ENCODE data around the gene TGFBR3. TPM values are rescaled to one million over a fixed set of nuclear protein-coding genes. Genes with fewer than 3 reads are reported as not detected.

Gene TGFBR3
- total RNA-seq, 1 experiment from 2014 or later, result 2.1 TPM

GRCh38 chr1:91640877-91641526, 244.9 kb downstream of the TGFBR3 start:
- DNase-seq (ENCODE audit: low read depth), result no peak

- DNase-seq (ENCODE audit: low read depth), result no peak
Observed at GRCh38 chr1:91637539-91637994, 248.4 kb downstream of the TGFBR3 start.

GRCh38 chr1:91635763-91636162, 250.2 kb downstream of the TGFBR3 start:
- DNase-seq (ENCODE audit: low read depth), result peak; percentile 53

GRCh38 chr1:91633438-91633837, 252.5 kb downstream of the TGFBR3 start:
- DNase-seq (ENCODE audit: low read depth), result no peak

GRCh38 chr1:91631718-91632330, 254.1 kb downstream of the TGFBR3 start:
- no peak for DNase-seq (ENCODE audit: low read depth)

- no peak for DNase-seq (ENCODE audit: low read depth)
Observed at GRCh38 chr1:91630803-91631202, 255.1 kb downstream of the TGFBR3 start.

Other genes starting within 250 kb of the TGFBR3 start
- gene BRDT, start 63.2 kb upstream of the TGFBR3 start, total RNA-seq (2014; rRNA removed; shearing (Covaris generic)), result not detected in 2 replicates
- gene EPHX4, start 143.8 kb upstream of the TGFBR3 start, total RNA-seq (2014; rRNA removed; shearing (Covaris generic)), result 5.8 and 8.4 TPM in 2 replicates
- not detected in 2 replicates for gene SETSIP, start 189.3 kb upstream of the TGFBR3 start, total RNA-seq (2014; rRNA removed; shearing (Covaris generic))
- gene BTBD8, start 194.2 kb upstream of the TGFBR3 start, total RNA-seq (2014; rRNA removed; shearing (Covaris generic)), result 4.6 and 6.9 TPM in 2 replicates